SJSA1 (cell line): ENCODE data around the gene CAST. TPM values are rescaled to one million over a fixed set of nuclear protein-coding genes. Genes with fewer than 3 reads are reported as not detected.
A peak's percentile ranks its signal among the peaks of the same experiment; 100 is the strongest.
"Not testable (repeated sequence)": the region's sequence is repeated elsewhere in the genome, so short reads cannot be mapped to it uniquely, and the experiment has no call there.

Experiments used
- DNase-seq, 2 experiments: peaks; one replicate each; pipeline ENCODE4 v3.0.0-alpha.2; 2015 to 2020; ENCODE audit warnings: low spot score in 2 of 2, low read depth in 1 of 2
- H3K27ac ChIP-seq: fragments of 250-450 bp; sonication (Bioruptor Pico); 2 replicates; pipeline ENCODE4 v1.5.1; 2020; ENCODE audit warnings: mild to moderate bottlenecking, moderate library complexity
- H3K27me3 ChIP-seq: fragments of 250-450 bp; sonication (Bioruptor Pico); replicated peaks from 2 replicates; pipeline ENCODE4 v1.5.1; 2020; ENCODE audit warnings: mild to moderate bottlenecking, moderate library complexity
- H3K36me3 ChIP-seq: fragments of 250-450 bp; sonication (Bioruptor Pico); 2 replicates; pipeline ENCODE4 v1.5.1; 2020; ENCODE audit warnings: mild to moderate bottlenecking
- H3K4me1 ChIP-seq: fragments of 250-450 bp; sonication (Bioruptor Pico); replicated peaks from 2 replicates; pipeline ENCODE4 v1.6.1; 2021; ENCODE audit warnings: mild to moderate bottlenecking
- H3K4me3 ChIP-seq: fragments of 250-450 bp; sonication (Bioruptor Pico); 2 replicates; pipeline ENCODE4 v1.5.1; 2020; ENCODE audit warnings: mild to moderate bottlenecking
- H3K9me3 ChIP-seq: fragments of 250-450 bp; sonication (Bioruptor Pico); replicated peaks from 2 replicates; pipeline ENCODE4 v1.5.1; 2020; ENCODE audit warnings: mild to moderate bottlenecking
- total RNA-seq: library from RNA; depleted of rRNA; stranded (reverse); fragments of >200 nt; shearing (Covaris generic); gene quantifications from 2 replicates; pipeline ENCODE4 v1.2.3, GENCODE V29; 2014

CAST gene
- total RNA-seq, 1 experiment from 2014 or later = 234 TPM

- Histone ChIP-seq H3K4me1 (no peaks in the 10 kb centered on the region; the same call in 1 of the 2 replicates), H3K4me3 (no peak overlapping the region), H3K9me3 (no peaks in the 10 kb centered on the region), H3K27me3 (no peaks in the 10 kb centered on the region), H3K27ac (no peak overlapping the region), H3K36me3 (peaks cover 94% of the 10 kb centered on the region)
- no peak for DNase-seq
These were observed 79.7 kb downstream of the CAST start for GRCh38 chr5:96741891-96742309.

DNA sequence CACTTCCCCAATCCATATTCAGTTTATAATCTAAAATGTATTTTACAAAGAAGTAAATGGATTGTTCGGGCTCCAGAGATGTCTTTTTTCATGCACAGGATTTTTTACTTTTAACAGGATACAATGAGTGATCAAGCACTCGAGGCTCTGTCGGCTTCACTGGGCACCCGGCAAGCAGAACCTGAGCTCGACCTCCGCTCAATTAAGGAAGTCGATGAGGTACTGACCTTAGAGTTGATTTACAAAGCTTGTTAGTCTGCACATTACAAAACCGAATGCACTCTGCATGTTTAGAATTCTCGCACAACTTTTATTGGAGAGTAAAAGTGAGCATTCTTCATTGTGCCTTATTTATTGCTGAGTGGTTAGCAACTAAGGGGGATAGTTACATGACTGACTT, 80.4 kb downstream of the CAST start:
- Histone ChIP-seq H3K27ac (no peak overlapping the region), H3K4me3 (no peak overlapping the region), H3K4me1 (no peaks in the 10 kb centered on the region; the same call in 1 of the 2 replicates), H3K36me3 (peaks cover 95% of the 10 kb centered on the region), H3K9me3 (no peaks in the 10 kb centered on the region), H3K27me3 (no peaks in the 10 kb centered on the region)
- no peak for DNase-seq

DNA sequence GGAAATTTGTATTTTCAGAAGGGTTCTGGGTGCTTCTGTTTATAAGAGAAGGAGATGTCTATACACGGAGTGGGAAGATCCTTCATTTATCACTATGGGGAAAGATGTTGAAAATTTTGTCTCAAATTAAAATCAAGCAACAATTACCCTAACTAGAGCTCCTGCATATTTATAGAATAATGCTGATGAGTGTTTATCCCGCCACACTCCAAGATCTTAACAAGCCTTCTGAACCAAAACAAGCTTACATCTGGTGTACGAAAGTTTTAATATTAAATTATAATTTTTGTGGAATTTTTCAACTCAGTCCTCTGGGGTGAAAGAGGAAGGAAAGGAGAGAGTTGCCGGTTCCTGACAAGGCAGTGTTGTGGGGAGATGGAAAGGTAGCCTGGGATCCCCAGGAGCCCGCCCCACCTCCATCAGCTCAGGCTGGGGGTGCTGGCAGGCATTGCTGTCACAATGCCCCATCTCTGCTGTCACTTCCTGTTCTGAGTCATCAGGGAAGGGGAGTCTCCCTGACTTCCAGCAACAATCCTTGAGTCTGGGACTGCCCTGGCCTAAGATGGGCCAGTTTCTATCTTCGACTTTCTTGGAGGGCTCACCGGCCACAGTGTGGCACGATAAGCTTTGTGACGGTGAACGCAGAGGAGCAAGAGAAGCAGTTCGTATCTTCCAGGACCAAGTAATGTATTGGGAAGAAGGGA, 81.0 kb downstream of the CAST start:
- peak in 1 of 2 experiments; percentile 16 for DNase-seq
- Histone ChIP-seq H3K4me1 (no peaks in the 10 kb centered on the region; the same call in 1 of the 2 replicates), H3K36me3 (peaks cover 95% of the 10 kb centered on the region), H3K4me3 (no peak overlapping the region), H3K27me3 (no peaks in the 10 kb centered on the region), H3K9me3 (no peaks in the 10 kb centered on the region), H3K27ac (no peak overlapping the region)

DNA sequence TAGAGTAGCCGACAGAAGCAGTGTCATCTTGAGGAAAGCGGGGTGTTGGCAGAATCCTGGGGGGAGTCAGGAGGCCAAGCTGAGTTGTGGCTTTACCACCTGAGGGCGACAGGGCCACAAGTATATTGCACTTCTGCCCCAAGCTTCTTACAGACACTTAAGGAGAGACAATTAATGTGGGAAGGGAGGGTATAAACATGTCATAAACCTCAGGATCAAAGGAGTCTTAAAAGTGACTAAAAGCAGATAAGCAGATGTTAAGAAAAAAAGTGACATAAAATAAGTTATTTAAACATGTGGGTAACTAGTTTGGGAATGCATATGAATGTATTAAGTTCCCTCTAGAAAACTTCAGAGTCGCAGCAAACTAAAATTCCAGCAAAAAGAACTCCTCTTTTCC, 81.6 kb downstream of the CAST start:
- no peaks in the 10 kb centered on the region for H3K9me3 ChIP-seq
- H3K27ac ChIP-seq = no peak overlapping the region
- H3K36me3 ChIP-seq = peaks cover 96% of the 10 kb centered on the region
- H3K27me3 ChIP-seq = no peaks in the 10 kb centered on the region
- H3K4me3 ChIP-seq = no peak overlapping the region
- H3K4me1 ChIP-seq = no peaks in the 10 kb centered on the region; the same call in 1 of the 2 replicates
- no peak for DNase-seq

GRCh38 chr5:96744218-96744617, 82.0 kb downstream of the CAST start:
- H3K4me1 ChIP-seq, H3K27ac ChIP-seq, DNase-seq, H3K27me3 ChIP-seq, H3K4me3 ChIP-seq, H3K9me3 ChIP-seq: not testable (repeated sequence)
- peaks cover 96% of the 10 kb centered on the region for H3K36me3 ChIP-seq

GRCh38 chr5:96745025-96745424, 82.8 kb downstream of the CAST start:
- DNase-seq = no peak
- H3K36me3 ChIP-seq = peaks cover 96% of the 10 kb centered on the region
- H3K27me3 ChIP-seq = no peaks in the 10 kb centered on the region
- H3K9me3 ChIP-seq = no peaks in the 10 kb centered on the region
- no peak overlapping the region for H3K4me3 ChIP-seq
- no peak overlapping the region for H3K27ac ChIP-seq
- H3K4me1 ChIP-seq = no peaks in the 10 kb centered on the region; the same call in 1 of the 2 replicates

GRCh38 chr5:96745844-96746531, 83.8 kb downstream of the CAST start:
- Histone ChIP-seq H3K27ac (no peak overlapping the region), H3K27me3 (no peaks in the 10 kb centered on the region), H3K9me3 (no peaks in the 10 kb centered on the region), H3K4me3 (no peak overlapping the region), H3K36me3 (peaks cover 96% of the 10 kb centered on the region), H3K4me1 (no peaks in the 10 kb centered on the region; the same call in 1 of the 2 replicates)
- DNase-seq = no peak

GRCh38 chr5:96747720-96748119, 85.5 kb downstream of the CAST start:
- Histone ChIP-seq H3K4me1 (no peaks in the 10 kb centered on the region; the same call in 1 of the 2 replicates), H3K27ac (no peak overlapping the region), H3K36me3 (peaks cover 96% of the 10 kb centered on the region), H3K27me3 (no peaks in the 10 kb centered on the region; the same call in 1 of the 2 replicates), H3K9me3 (no peaks in the 10 kb centered on the region), H3K4me3 (no peak overlapping the region)
- DNase-seq = no peak

- H3K9me3 ChIP-seq = no peaks in the 10 kb centered on the region
- no peak overlapping the region for H3K4me3 ChIP-seq
- no peak for DNase-seq
- peaks cover 96% of the 10 kb centered on the region for H3K36me3 ChIP-seq
- no peak overlapping the region for H3K27ac ChIP-seq
- H3K4me1 ChIP-seq = no peaks in the 10 kb centered on the region
- H3K27me3 ChIP-seq = no peaks in the 10 kb centered on the region; the same call in 1 of the 2 replicates
These were observed 88.1 kb downstream of the CAST start for GRCh38 chr5:96750110-96750822.

DNA sequence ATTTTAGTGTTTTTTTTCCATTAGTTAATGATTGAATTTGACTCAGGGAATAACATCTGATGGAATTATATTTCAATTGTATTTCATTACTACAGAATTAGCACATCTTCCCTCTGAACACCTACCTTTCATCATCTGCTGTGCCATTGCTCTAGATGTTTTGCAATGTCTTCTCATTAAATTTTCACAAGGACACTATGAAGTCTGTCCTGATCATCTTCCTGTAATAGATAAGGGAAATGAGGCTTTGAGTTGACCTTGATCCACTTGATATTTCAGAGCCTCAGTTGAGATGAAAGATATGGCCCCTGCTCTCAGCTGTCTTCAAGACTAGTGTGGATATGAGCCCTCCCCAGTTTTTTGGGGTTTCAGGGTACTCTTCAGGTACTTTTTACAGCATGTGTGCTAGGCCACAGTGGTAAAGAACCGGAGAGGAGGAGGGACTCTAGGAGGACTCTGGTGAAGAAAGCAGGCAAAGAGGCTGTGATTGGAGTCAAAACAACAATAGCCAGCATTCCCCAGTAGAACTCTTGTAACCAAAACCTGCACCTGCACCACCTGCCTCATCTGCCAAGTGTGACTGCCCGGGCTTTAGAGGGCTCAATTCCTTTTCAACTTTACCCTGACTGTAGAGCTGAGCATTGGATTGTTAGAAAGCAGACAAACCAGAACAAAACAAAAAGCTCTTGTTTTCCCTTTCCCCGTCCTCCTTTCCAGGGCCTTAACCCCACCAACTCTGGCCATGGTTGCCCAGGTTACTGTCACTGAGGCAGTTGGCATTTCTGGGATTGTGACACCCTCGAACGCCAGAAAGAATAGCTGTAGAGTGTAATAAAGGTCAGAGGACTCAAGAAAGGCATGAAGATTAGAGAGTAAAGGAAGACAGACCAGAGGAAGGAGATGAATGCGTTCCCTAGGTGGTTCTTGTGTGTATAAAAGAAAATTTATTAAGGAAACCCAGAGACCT, 89.3 kb downstream of the CAST start:
- Histone ChIP-seq H3K27ac (no peak overlapping the region), H3K36me3 (peaks cover 96% of the 10 kb centered on the region)

DNA sequence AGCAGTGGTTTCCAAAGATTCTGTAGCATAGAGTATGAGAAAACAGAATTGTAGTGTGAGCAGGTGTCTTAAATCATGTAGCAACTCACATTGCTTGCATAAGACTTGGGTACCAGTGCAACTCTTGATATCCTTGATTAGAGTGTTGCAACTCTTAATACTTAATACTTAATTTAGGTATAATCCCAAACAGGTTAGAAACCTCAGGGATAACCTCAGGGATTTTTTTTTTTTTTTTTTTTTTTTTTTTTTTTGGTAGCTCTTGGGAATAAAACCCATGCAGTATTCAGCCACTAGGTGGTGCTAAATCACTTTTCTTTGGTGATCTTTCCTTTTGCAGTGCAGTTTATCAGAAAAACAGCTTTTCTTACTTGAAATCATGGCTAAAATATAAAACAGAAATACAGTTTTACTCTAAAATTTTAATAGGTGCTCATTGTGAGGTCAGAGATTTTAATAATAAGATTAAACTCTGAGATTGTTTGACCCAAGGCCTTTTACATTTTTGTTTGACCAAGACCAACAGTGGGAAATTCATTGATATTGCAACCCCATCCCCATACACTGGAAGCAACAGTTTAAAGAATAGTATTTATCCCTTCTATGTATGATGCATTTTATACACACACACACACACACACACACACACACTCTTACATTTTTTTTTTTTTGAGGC, 90.3 kb downstream of the CAST start:
- Histone ChIP-seq H3K4me1 (no peaks in the 10 kb centered on the region), H3K27me3 (no peaks in the 10 kb centered on the region; the same call in 1 of the 2 replicates), H3K4me3 (no peak overlapping the region), H3K27ac (no peak overlapping the region), H3K9me3 (no peaks in the 10 kb centered on the region), H3K36me3 (peaks cover 98% of the 10 kb centered on the region)
- peak; percentile 49 to 51 for DNase-seq

More for the DNA sequence above, 89.3 kb downstream of the CAST start:
- H3K4me3 ChIP-seq = no peak overlapping the region
- DNase-seq = no peak
- no peaks in the 10 kb centered on the region for H3K9me3 ChIP-seq
- H3K4me1 ChIP-seq = no peaks in the 10 kb centered on the region
- H3K27me3 ChIP-seq = no peaks in the 10 kb centered on the region; the same call in 1 of the 2 replicates

GRCh38 chr5:96753017-96753397, 90.8 kb downstream of the CAST start:
- Histone ChIP-seq H3K36me3 (peaks cover 96% of the 10 kb centered on the region), H3K4me3 (no peak overlapping the region), H3K27ac (no peak overlapping the region), H3K4me1 (no peaks in the 10 kb centered on the region), H3K27me3 (no peaks in the 10 kb centered on the region; the same call in 1 of the 2 replicates), H3K9me3 (no peaks in the 10 kb centered on the region)
- no peak for DNase-seq
